NB4 (cell line): Measurements from ENCODE around the gene UMAD1.

Experiments
- CTCF ChIP-seq: IDR thresholded peaks from one replicate; pipeline ENCODE4 v1.5.1; 2012; ENCODE audit warnings: low read depth, low read length
- POLR2A ChIP-seq: IDR thresholded peaks from 2 replicates; pipeline ENCODE4 v1.6.1; 2011; ENCODE audit warnings: mild to moderate bottlenecking; ENCODE audit not compliant: insufficient read length; ENCODE audit errors: extremely low read depth

- no peak for TF ChIP-seq POLR2A
- no peak for TF ChIP-seq CTCF
Observed at GRCh38 chr7:7916064-7916463, 275.5 kb downstream of the UMAD1 start.
